PC-3 (cell line): ENCODE results near the gene MAP7. TPM values are rescaled to one million over a fixed set of nuclear protein-coding genes. Genes with fewer than 3 reads are reported as not detected.

Experiments
- ATAC-seq: fragments of 200-7000 bp; cut with Tn5 transposase; 2 replicates; pipeline ENCODE4 v1.9.1; 2020; ENCODE audit warnings: mild to moderate bottlenecking, moderate library complexity
- BruUV-seq: library from RNA; stranded (reverse); fragments of 400-500 nt; replicated peaks from 2 replicates; lab custom pipeline; 2021; lab: Mats Ljungman, UMichigan
- CTCF ChIA-PET: fragments of 300-600 bp; sonication (Branson Sonifier 250); formaldehyde crosslinking; loops from one replicate; lab custom pipeline; 2022; ENCODE audit warnings: antibody characterized with exemption; lab: Charles Lee
- POLR2A ChIA-PET: fragments of 300-600 bp; sonication (Branson Sonifier 250); formaldehyde crosslinking; loops from one replicate; lab custom pipeline; 2022; ENCODE audit warnings: antibody characterized with exemption; ENCODE audit not compliant: unreplicated experiment; lab: Charles Lee
- DNase-seq: peaks from one replicate; pipeline ENCODE4 v3.0.0-alpha.2; 2015
- H2AFZ ChIP-seq: fragments of 300-600 bp; sonication (generic); 2 replicates; pipeline ENCODE4 v1.6.0; 2016; ENCODE audit warnings: antibody characterized with exemption, low read length
- H3F3A ChIP-seq: fragments of 300-600 bp; sonication (generic); one replicate; pipeline ENCODE4 v1.6.0; 2017; ENCODE audit warnings: antibody characterized with exemption, low read length, control low read depth, mild to moderate bottlenecking; ENCODE audit not compliant: unreplicated experiment
- H3K27ac ChIP-seq: fragments of 300-600 bp; sonication (generic); 2 replicates; pipeline ENCODE4 v1.5.1; 2016; ENCODE audit warnings: mild to moderate bottlenecking, low read length
- H3K27me3 ChIP-seq: fragments of 300-600 bp; sonication (generic); 2 replicates; pipeline ENCODE4 v1.6.1; 2016; ENCODE audit warnings: low read length, mixed read lengths
- H3K36me3 ChIP-seq: fragments of 300-600 bp; sonication (generic); 2 replicates; pipeline ENCODE4 v1.6.1; 2016; ENCODE audit warnings: low read depth, mixed run types, low read length, mixed read lengths
- H3K4me1 ChIP-seq: fragments of 300-600 bp; sonication (generic); 2 replicates; pipeline ENCODE4 v1.5.1; 2016; ENCODE audit warnings: low read length; ENCODE audit not compliant: insufficient read depth
- H3K4me2 ChIP-seq: fragments of 300-600 bp; sonication (generic); 2 replicates; pipeline ENCODE4 v1.6.0; 2016; ENCODE audit warnings: low read length
- H3K4me3 ChIP-seq: fragments of 300-600 bp; sonication (generic); 2 replicates; pipeline ENCODE4 v1.5.1; 2016; ENCODE audit warnings: mild to moderate bottlenecking, low read length, mixed read lengths
- H3K79me2 ChIP-seq: fragments of 300-600 bp; sonication (generic); 2 replicates; pipeline ENCODE4 v1.6.1; 2017; ENCODE audit warnings: low read length, mixed read lengths
- H3K9ac ChIP-seq: fragments of 300-600 bp; sonication (generic); 2 replicates; pipeline ENCODE4 v1.6.0; 2016; ENCODE audit warnings: mild to moderate bottlenecking, low read length
- H3K9me2 ChIP-seq: fragments of 300-600 bp; sonication (generic); replicated peaks from 2 replicates; pipeline ENCODE4 v1.6.1; 2016; ENCODE audit warnings: mixed run types, low read length, mixed read lengths
- H3K9me3 ChIP-seq: fragments of 300-600 bp; sonication (generic); 2 replicates; pipeline ENCODE4 v1.6.1; 2016; ENCODE audit warnings: low read length, mixed read lengths
- H4K20me1 ChIP-seq: fragments of 300-600 bp; sonication (generic); 2 replicates; pipeline ENCODE4 v1.6.1; 2016; ENCODE audit warnings: low read length, mixed read lengths
- CTCF ChIP-seq: fragments of 300-600 bp; sonication (generic); conservative IDR thresholded peaks from 2 replicates; pipeline ENCODE4 v1.5.1; 2017; ENCODE audit warnings: antibody characterized with exemption, low read depth, mild to moderate bottlenecking, low read length
- EZH2 ChIP-seq: fragments of 300-600 bp; sonication (generic); IDR thresholded peaks from one replicate; pipeline ENCODE4 v1.6.1; 2017; ENCODE audit warnings: antibody characterized with exemption, mild to moderate bottlenecking, low read length; ENCODE audit not compliant: unreplicated experiment
- EZH2phosphoT487 ChIP-seq: fragments of 300-600 bp; sonication (generic); IDR thresholded peaks from 2 replicates; pipeline ENCODE4 v1.6.1; 2018; ENCODE audit warnings: mild to moderate bottlenecking, antibody characterized with exemption, low read length, borderline replicate concordance
- intact Hi-C: fragments of 100-400 bp; cut with micrococcal nuclease; formaldehyde crosslinking; loops from 2 replicates; pipeline ENCODE4 v1.9.0; 2023
- total RNA-seq: library from RNA; depleted of rRNA; stranded (reverse); fragments of >200 nt; gene quantifications from 2 replicates; pipeline ENCODE4 v1.2.3, GENCODE V29; 2014

The MAP7 gene
- total RNA-seq, 1 experiment from 2014 or later: 13.9 TPM

GRCh38 chr6:136517582-136517981 lies 32.6 kb downstream of the MAP7 start:
- ChIA-PET POLR2A (interaction anchor here (0.7 kb wide), 1 partner anchor 11 kb away, joined by 3 read pairs; no protein-coding TSS in a partner anchor), CTCF (no interaction called here)
- Histone ChIP-seq H3K4me3 (no peak overlapping the region), H3K79me2 (peaks cover 52% of the 10 kb centered on the region), H3K9me2 (no peaks in the 10 kb centered on the region), H3K9ac (no peak overlapping the region), H3K4me2 (peak overlapping the region; percentile 12), H3K9me3 (no peaks in the 10 kb centered on the region), H3K27ac (peak overlapping the region; percentile 49), H2AFZ (no peak overlapping the region), H3K27me3 (no peaks in the 10 kb centered on the region), H3F3A (no peaks in the 10 kb centered on the region), H4K20me1 (peaks cover 8% of the 10 kb centered on the region; the same call in 1 of the 2 replicates), H3K36me3 (no peaks in the 10 kb centered on the region), H3K4me1 (peaks cover 20% of the 10 kb centered on the region)
- intact Hi-C loops: no loop called here
- ATAC-seq: no peak
- no peak for TF ChIP-seq CTCF
- TF ChIP-seq EZH2: no peak
- no peak for TF ChIP-seq EZH2phosphoT487
- no peak for DNase-seq
- no TSS peak for BruUV-seq

- Histone ChIP-seq H3F3A (no peaks in the 10 kb centered on the region), H3K4me3 (no peak overlapping the region), H3K79me2 (peaks cover 52% of the 10 kb centered on the region), H4K20me1 (peaks cover 7% of the 10 kb centered on the region; the same call in 1 of the 2 replicates), H3K27me3 (no peaks in the 10 kb centered on the region), H3K9me3 (no peaks in the 10 kb centered on the region), H3K4me1 (peaks cover 20% of the 10 kb centered on the region), H3K9me2 (no peaks in the 10 kb centered on the region), H2AFZ (no peak overlapping the region), H3K4me2 (peak overlapping the region; percentile 12; the same call in 1 of the 2 replicates), H3K36me3 (no peaks in the 10 kb centered on the region), H3K9ac (no peak overlapping the region), H3K27ac (peak overlapping the region; percentile 49)
- TF ChIP-seq EZH2phosphoT487 (no peak), EZH2 (no peak), CTCF (no peak)
- DNase-seq (peak; percentile 75), ATAC-seq (peak; percentile 100)
- CTCF ChIA-PET: no interaction called here
- intact Hi-C loops: no loop called here
- POLR2A ChIA-PET: no interaction called here
- BruUV-seq: no TSS peak
Measured at GRCh38 chr6:136517002-136517401, 33.2 kb downstream of the MAP7 start.

GRCh38 chr6:136514591-136514990 lies 35.6 kb downstream of the MAP7 start:
- Histone ChIP-seq H3K27me3 (no peaks in the 10 kb centered on the region), H3K79me2 (peaks cover 39% of the 10 kb centered on the region), H3K9me2 (no peaks in the 10 kb centered on the region), H3K36me3 (no peaks in the 10 kb centered on the region), H3K9me3 (no peaks in the 10 kb centered on the region), H3K9ac (no peak overlapping the region), H3K4me2 (no peak overlapping the region), H2AFZ (no peak overlapping the region), H3F3A (no peaks in the 10 kb centered on the region), H3K4me1 (peaks cover 20% of the 10 kb centered on the region), H3K27ac (no peak overlapping the region), H4K20me1 (peaks cover 5% of the 10 kb centered on the region; the same call in 1 of the 2 replicates), H3K4me3 (no peak overlapping the region)
- ATAC-seq (no peak), DNase-seq (no peak)
- CTCF ChIA-PET: no interaction called here
- intact Hi-C loops: no loop called here
- no TSS peak for BruUV-seq
- POLR2A ChIA-PET: no interaction called here
- TF ChIP-seq CTCF (no peak), EZH2phosphoT487 (no peak)
